ENCODE data around the gene DCUN1D3. TPM values are rescaled to one million over a fixed set of nuclear protein-coding genes. Genes with fewer than 3 reads are reported as not detected.
"Not testable (repeated sequence)": the region's sequence is repeated elsewhere in the genome, so short reads cannot be mapped to it uniquely, and the experiment has no call there.

DCUN1D3 gene
- total RNA-seq, 2 donors from 2014 or later: 3.9 to 4.0 TPM

DNA sequence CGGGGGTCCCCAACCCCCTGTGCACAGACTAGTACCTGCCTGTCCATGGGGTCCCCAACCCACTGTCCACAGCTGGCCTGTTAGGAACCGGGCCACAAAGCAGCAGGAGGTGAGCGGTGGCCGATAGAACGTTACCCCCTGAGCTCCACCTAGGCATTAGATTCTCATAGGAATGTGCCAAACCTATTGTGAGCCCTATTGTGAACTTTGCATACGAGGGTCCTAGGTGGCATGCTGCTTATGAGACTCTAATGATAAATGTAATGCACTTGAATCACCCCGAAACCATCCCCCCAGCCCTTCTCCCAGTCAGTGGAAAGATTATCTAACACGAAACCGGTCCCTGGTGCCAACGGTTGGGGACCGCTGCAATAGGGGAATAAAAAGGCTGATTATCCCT is 92.3 kb downstream of the DCUN1D3 start:
- Mint-ChIP-seq H3K4me3 (peak overlapping the region; percentile 55), H3K4me1 (peaks cover 16% of the 10 kb centered on the region), H3K27ac (peak overlapping the region; percentile 51), H3K27me3 (no peaks in the 10 kb centered on the region), H3K36me3 (ENCODE audit: low read depth) (no peaks in the 10 kb centered on the region)
- H3K9me3 ChIP-seq (ENCODE audit: control insufficient read depth, low read length, poor library complexity, severe bottlenecking): no peaks in the 10 kb centered on the region
- DNase-seq: no peak
- ATAC-seq: no peak

DNA sequence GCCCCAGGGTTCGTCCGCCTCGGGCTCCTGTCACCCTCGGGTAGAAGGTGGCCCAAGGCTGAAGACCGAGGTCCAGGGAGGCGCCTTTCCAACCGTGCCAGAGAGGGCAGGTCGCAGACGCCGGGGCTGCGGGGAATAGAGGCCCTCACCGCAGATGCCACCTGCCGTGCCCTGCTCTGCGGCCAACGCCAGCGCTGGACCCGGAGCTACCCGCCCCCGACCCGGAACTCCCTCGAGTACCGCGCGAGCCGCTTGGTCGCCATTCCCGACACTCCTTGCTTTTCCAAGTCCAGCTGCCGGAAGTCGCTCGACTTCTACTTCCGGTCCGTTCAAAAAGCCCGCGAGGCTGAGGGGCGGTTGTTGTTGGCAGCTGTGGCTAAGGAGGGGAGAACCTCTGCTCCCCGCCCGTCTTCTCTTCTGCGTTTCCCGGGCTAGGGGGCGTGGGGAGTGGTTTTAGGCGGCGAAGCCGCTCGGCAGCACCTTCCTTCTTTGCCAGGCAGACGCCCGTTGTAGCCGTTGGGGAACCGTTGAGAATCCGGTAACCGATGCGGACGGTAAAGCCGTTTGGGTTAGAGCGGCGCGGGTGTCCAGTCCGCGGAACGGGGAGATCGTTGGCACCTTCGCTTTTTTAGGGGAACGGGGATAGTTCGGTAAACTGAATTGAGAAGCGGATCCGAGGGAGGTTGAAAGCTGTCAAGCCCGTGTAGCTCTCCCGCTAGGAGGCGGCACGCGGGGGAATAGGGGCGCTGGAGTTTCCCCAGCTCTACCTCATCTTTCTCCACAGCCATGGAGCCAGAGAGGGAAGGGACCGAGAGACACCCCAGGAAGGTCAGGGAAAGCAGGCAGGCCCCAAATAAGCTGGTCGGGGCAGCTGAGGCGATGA is 93.7 kb downstream of the DCUN1D3 start, which contains the start of the genes ERI2 and REXO5:
Gene ERI2, minus strand, starts transcription at position 305 of the 883 bp plus-strand sequence. Its CDS starts 42 bp downstream, at position 263.
Gene REXO5, plus strand, starts transcription at position 360 of the 883 bp plus-strand sequence. Its CDS starts 427 bp downstream, at position 787.
- peaks cover 16% of the 10 kb centered on the region for H3K4me1 Mint-ChIP-seq
- DNase-seq: peak; percentile 50 to 59 (median 52)
- ATAC-seq: peak; percentile 90

GRCh38 chr16:20805684-20806167 is 94.4 kb downstream of the DCUN1D3 start:
- peaks cover 16% of the 10 kb centered on the region for H3K4me1 Mint-ChIP-seq
- ATAC-seq; DNase-seq; H3K9me3 ChIP-seq (ENCODE audit: control insufficient read depth, low read length, poor library complexity, severe bottlenecking); H3K27me3 Mint-ChIP-seq; H3K36me3 Mint-ChIP-seq (ENCODE audit: low read depth): not testable (repeated sequence)
- H3K27ac Mint-ChIP-seq: peak overlapping the region; percentile 95
- peak overlapping the region; percentile 97 for H3K4me3 Mint-ChIP-seq

More for the DNA sequence above, 93.7 kb downstream of the DCUN1D3 start, which contains the start of the genes ERI2 and REXO5:
- no peaks in the 10 kb centered on the region for H3K27me3 Mint-ChIP-seq
- peak within 1 kb of the TSS; percentile 95 for H3K27ac Mint-ChIP-seq
- H3K9me3 ChIP-seq (ENCODE audit: control insufficient read depth, low read length, poor library complexity, severe bottlenecking): no peaks in the 10 kb centered on the region
- no peaks in the 10 kb centered on the region for H3K36me3 Mint-ChIP-seq (ENCODE audit: low read depth)
- peak within 1 kb of the TSS; percentile 97 for H3K4me3 Mint-ChIP-seq

Other genes with a start within 250 kb of the DCUN1D3 start
- 1 to 10 TPM in 1 of 2 donors, under 1 TPM in 1; 0.78 to 1.4 TPM for gene ACSM1, start 202.7 kb downstream of the DCUN1D3 start, total RNA-seq
- gene THUMPD1, start 158.5 kb downstream of the DCUN1D3 start, total RNA-seq: 10 to 100 TPM; 82.9 to 87.0 TPM
- 1 to 10 TPM; 5.1 to 6.6 TPM for gene ACSM3, start 136.3 kb downstream of the DCUN1D3 start, total RNA-seq
- 1 to 10 TPM; 2.1 to 2.3 TPM for gene ERI2, start 93.9 kb downstream of the DCUN1D3 start, total RNA-seq
- 1 to 10 TPM in 1 of 2 donors, not detected in 1; 1.6 TPM for gene REXO5, start 93.8 kb downstream of the DCUN1D3 start, total RNA-seq
- 10 to 100 TPM; 15.0 to 20.1 TPM for gene LYRM1, start 413 bp upstream of the DCUN1D3 start, total RNA-seq